Mononuclear cell (primary cell): ENCODE data around the gene ONECUT1. TPM values are rescaled to one million over a fixed set of nuclear protein-coding genes. Genes with fewer than 3 reads are reported as not detected.

ENCODE experiments used
- H3K27me3 ChIP-seq: 2 replicates; pipeline ENCODE4 v1.6.0; 2011; ENCODE audit warnings: low read length, control low read depth; ENCODE audit not compliant: insufficient read depth
- H3K4me1 ChIP-seq: 2 replicates; pipeline ENCODE4 v1.5.1; 2011; ENCODE audit warnings: mild to moderate bottlenecking, low read length, control low read depth; ENCODE audit not compliant: insufficient read depth
- H3K4me3 ChIP-seq: 2 replicates; pipeline ENCODE4 v1.5.1; 2011; ENCODE audit warnings: mild to moderate bottlenecking, low read length, moderate library complexity
- H3K9me3 ChIP-seq: 2 replicates; pipeline ENCODE4 v1.5.1; 2011; ENCODE audit warnings: low read depth, mild to moderate bottlenecking, control low read depth, low read length
- total RNA-seq: library from RNA; depleted of rRNA; stranded (reverse); fragments of >200 nt; gene quantifications from one replicate; pipeline ENCODE4 v1.2.3, GENCODE V29; 2012

The ONECUT1 gene
- total RNA-seq, 1 donor, result 0.10 TPM

GRCh38 chr15:52710708-52711389, 79.3 kb downstream of the ONECUT1 start:
- peaks cover 6% of the 10 kb centered on the region for H3K4me1 ChIP-seq
- no peaks in the 10 kb centered on the region for H3K27me3 ChIP-seq
- no peaks in the 10 kb centered on the region for H3K9me3 ChIP-seq
- H3K4me3 ChIP-seq, result no peak overlapping the region

DNA sequence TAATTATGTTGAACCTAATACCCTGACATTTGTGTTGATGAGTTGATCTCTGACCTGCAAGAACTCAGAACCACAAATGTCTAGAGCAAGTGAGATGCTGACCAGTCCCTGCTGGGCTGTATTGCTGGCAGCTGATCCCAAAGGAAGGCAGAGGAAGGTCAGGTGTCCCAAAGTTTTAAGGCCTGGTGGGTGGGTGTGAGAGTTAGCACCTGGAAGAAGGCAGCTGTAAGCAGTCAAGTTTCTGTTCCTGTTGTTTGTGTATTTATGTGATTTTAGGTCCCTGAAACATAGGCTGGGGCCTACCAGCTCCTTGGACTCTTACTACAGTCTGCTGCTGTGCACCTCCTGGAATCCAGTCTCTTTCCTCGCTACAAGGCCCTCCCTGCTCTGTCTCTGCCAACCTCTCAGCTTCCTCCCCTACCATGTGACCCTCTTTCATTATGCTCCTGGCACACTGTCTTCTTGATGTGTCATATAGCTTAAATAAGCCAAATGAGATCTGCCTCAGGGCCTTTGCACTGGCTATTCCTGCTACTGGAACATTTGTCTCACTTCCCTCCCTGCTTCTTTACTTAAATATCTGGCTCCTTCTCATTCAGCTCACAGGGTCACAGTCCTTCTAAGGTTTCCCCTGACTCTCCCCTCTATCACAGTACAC, 80.0 kb downstream of the ONECUT1 start:
- no peak overlapping the region for H3K4me3 ChIP-seq
- no peaks in the 10 kb centered on the region for H3K9me3 ChIP-seq
- peaks cover 6% of the 10 kb centered on the region for H3K4me1 ChIP-seq
- no peaks in the 10 kb centered on the region for H3K27me3 ChIP-seq

DNA sequence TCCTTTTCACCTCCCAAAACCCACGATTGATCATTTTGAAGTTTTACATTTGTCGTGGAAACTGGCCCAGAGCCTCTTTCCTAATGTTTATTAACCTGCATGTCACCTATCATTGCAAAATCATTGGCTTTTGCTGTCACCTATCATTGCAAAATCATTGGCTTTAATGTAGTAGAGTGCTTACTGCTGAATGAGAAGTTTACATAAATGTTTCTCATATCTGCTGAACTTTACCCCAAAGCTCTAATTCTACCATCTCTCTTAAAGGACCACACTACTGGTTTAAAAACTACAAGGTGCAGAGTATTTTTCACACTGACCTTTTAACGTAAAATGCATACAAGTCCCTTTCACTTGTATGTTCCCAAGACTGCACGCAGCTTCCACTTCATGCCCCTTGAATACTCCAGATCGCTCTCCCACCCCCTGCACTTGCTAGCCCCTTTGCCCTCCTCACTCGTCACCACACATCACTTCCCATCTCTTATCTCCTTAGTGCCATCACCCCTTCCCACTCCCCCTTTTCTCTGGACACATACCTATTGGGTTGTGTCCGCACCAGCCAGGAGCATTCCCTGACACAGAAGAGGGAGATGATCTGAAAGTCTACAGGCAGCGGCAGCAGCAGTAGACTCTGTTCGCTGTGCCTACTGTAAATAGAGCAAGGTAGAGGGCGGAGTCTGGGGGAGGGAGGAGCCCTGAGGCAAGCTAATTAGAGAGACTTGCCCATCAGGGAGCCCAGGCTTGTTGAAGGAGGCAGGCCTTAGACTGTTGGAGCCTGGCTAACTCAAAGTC, 80.8 kb downstream of the ONECUT1 start:
- H3K4me3 ChIP-seq, result no peak overlapping the region
- no peaks in the 10 kb centered on the region for H3K9me3 ChIP-seq
- H3K4me1 ChIP-seq, result peaks cover 6% of the 10 kb centered on the region
- H3K27me3 ChIP-seq, result no peaks in the 10 kb centered on the region

Other genes with a start within 250 kb of the ONECUT1 start
- gene ARPP19, start 221.3 kb downstream of the ONECUT1 start, total RNA-seq, result 160 TPM
- gene ATOSA, start 110.9 kb downstream of the ONECUT1 start, total RNA-seq, result 144 TPM